ENCODE data around the gene MKRN2. TPM values are rescaled to one million over a fixed set of nuclear protein-coding genes. Genes with fewer than 3 reads are reported as not detected.
A peak's percentile ranks its signal among the peaks of the same experiment; 100 is the strongest.

Gene MKRN2
- polyA plus RNA-seq, 3 donors = 18.2 to 30.9 (median 29.6) TPM

GRCh38 chr3:12613250-12613649 is 56.4 kb downstream of the MKRN2 start:
- Mint-ChIP-seq H3K4me1 (peaks cover 2% of the 10 kb centered on the region), H3K4me3 (no peak overlapping the region), H3K9me3 (no peaks in the 10 kb centered on the region), H3K27ac (peak overlapping the region in 2 of 7 donors; percentile 33 to 69), H3K27me3 (ENCODE audit: low read depth in 3 of 3) (no peaks in the 10 kb centered on the region), H3K36me3 (peaks cover 49 to 75% of the 10 kb centered on the region in 2 donors)
- WGBS (ENCODE audit: insufficient coverage) = no CpG with 5 or more reads among the region's 4 CpGs
- Histone ChIP-seq H3K4me3 (replicated peaks in 1 of 3; ENCODE audit: low read depth in 2 of 3, low read length in 3 of 3) (no peak overlapping the region), H3K9ac (ENCODE audit: insufficient read depth, low read length, poor library complexity, severe bottlenecking) (no peak overlapping the region), H3K4me2 (replicated peaks; ENCODE audit: extremely low read depth, low read length, poor library complexity, severe bottlenecking) (no peak overlapping the region), H3K9me3 (replicated peaks in 1 of 2; ENCODE audit: control insufficient read depth in 1 of 2, insufficient read depth in 1 of 2, low read length in 2 of 2) (no peaks in the 10 kb centered on the region), H3K4me1 (ENCODE audit: control insufficient read depth in 1 of 2, insufficient read depth in 2 of 2, low read length in 2 of 2) (no peaks in the 10 kb centered on the region), H3K27ac (ENCODE audit: low read depth in 1 of 2, low read length in 2 of 2) (peak overlapping the region in 1 of 2 donors; percentile 53), H3K79me2 (ENCODE audit: insufficient read depth, low read length) (peaks cover 82% of the 10 kb centered on the region), H3K36me3 (replicated peaks in 1 of 2; ENCODE audit: control insufficient read depth in 1 of 2, insufficient read depth in 2 of 2, low read length in 2 of 2) (peaks cover 78 to 96% of the 10 kb centered on the region in 2 donors), H4K20me1 (ENCODE audit: insufficient read depth, low read length) (peaks cover 99% of the 10 kb centered on the region), H2AFZ (ENCODE audit: insufficient read depth, low read depth, low read length, poor library complexity, severe bottlenecking) (no peak overlapping the region), H3K27me3 (ENCODE audit: control insufficient read depth in 2 of 2, insufficient read depth in 2 of 2, low read length in 2 of 2) (no peaks in the 10 kb centered on the region)
- no peak for TF ChIP-seq CTCF (IDR thresholded peaks at IDR 0.05)
- no peak for DNase-seq
- intact Hi-C loops (cut with micrococcal nuclease) = no loop called here

- H3K4me3 Mint-ChIP-seq = no peak overlapping the region
- H3K27me3 ChIP-seq (ENCODE audit: control insufficient read depth in 2 of 2, insufficient read depth in 2 of 2, low read length in 2 of 2) = no peaks in the 10 kb centered on the region
- H3K9me3 Mint-ChIP-seq = no peaks in the 10 kb centered on the region
- peaks cover 100% of the 10 kb centered on the region for H4K20me1 ChIP-seq (ENCODE audit: insufficient read depth, low read length)
- no CpG with 5 or more reads among the region's 4 CpGs for WGBS (ENCODE audit: insufficient coverage)
- peaks cover 63 to 82% of the 10 kb centered on the region in 2 donors for H3K36me3 ChIP-seq (replicated peaks in 1 of 2; ENCODE audit: control insufficient read depth in 1 of 2, insufficient read depth in 2 of 2, low read length in 2 of 2)
- no peak overlapping the region for H2AFZ ChIP-seq (ENCODE audit: insufficient read depth, low read depth, low read length, poor library complexity, severe bottlenecking)
- peaks cover 2% of the 10 kb centered on the region for H3K4me1 Mint-ChIP-seq
- H3K36me3 Mint-ChIP-seq = peaks cover 45 to 76% of the 10 kb centered on the region in 2 donors
- intact Hi-C loops (cut with micrococcal nuclease) = no loop called here
- H3K27ac ChIP-seq (ENCODE audit: low read depth in 1 of 2, low read length in 2 of 2) = peak overlapping the region in 1 of 2 donors; percentile 53
- no peak overlapping the region for H3K9ac ChIP-seq (ENCODE audit: insufficient read depth, low read length, poor library complexity, severe bottlenecking)
- H3K79me2 ChIP-seq (ENCODE audit: insufficient read depth, low read length) = peaks cover 99% of the 10 kb centered on the region
- no peak for TF ChIP-seq CTCF (IDR thresholded peaks at IDR 0.05)
- H3K4me2 ChIP-seq (replicated peaks; ENCODE audit: extremely low read depth, low read length, poor library complexity, severe bottlenecking) = no peak overlapping the region
- H3K4me3 ChIP-seq (replicated peaks in 1 of 3; ENCODE audit: low read depth in 2 of 3, low read length in 3 of 3) = no peak overlapping the region
- peak overlapping the region in 5 of 7 donors; percentile 13 to 80 (median 61) for H3K27ac Mint-ChIP-seq
- no peaks in the 10 kb centered on the region for H3K9me3 ChIP-seq (replicated peaks in 1 of 2; ENCODE audit: control insufficient read depth in 1 of 2, insufficient read depth in 1 of 2, low read length in 2 of 2)
- H3K4me1 ChIP-seq (ENCODE audit: control insufficient read depth in 1 of 2, insufficient read depth in 2 of 2, low read length in 2 of 2) = no peaks in the 10 kb centered on the region
- no peaks in the 10 kb centered on the region for H3K27me3 Mint-ChIP-seq (ENCODE audit: low read depth in 3 of 3)
- DNase-seq = no peak
Measured at GRCh38 chr3:12615266-12615665, 58.4 kb downstream of the MKRN2 start.
